ENCODE results near the gene NAPEPLD.
"Not testable (repeated sequence)": the region's sequence is repeated elsewhere in the genome, so short reads cannot be mapped to it uniquely, and the experiment has no call there.

The NAPEPLD gene

GRCh38 chr7:103106005-103106702 lies 42.7 kb downstream of the NAPEPLD start:
- DNase-seq, result no peak

GRCh38 chr7:103101543-103101942 lies 47.4 kb downstream of the NAPEPLD start:
- DNase-seq, result no peak

DNA sequence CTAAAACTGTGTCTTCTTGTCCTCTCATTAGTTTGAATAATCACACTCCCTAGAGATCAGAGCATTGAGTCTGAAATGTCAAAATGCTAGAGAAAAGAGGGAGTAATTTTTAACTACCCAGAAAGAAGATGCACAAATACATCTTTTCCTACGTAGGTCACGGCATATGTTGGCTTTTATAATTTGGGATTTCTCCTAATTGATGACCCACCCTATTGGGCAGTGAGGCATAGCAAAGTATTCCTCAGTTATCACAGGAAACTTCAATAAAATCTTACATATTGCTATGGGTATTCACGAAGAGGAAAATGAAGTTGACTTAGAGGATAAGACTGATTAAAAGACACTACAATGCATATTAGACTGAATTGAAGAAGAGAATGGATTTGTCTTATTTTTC lies 48.6 kb downstream of the NAPEPLD start:
- no peak for DNase-seq

DNA sequence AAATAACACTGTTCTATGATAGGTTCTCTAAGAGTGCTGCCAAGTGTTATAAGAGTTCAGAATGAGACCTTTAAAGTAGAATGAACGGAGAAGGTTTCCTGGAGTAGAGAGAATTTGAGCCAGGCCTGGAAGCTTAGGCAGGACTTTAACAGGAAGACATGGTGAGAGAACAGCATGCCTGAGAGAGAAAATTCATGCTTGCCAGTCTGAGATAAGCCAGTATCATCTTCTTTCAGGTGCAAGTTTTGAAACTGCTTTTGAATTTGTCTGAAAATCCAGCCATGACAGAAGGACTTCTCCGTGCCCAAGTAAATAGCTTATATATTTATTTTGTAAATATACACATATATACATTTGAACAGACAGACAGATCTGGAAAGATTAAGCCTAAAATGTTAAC lies 51.9 kb downstream of the NAPEPLD start:
- no peak for DNase-seq

- DNase-seq, result not testable (repeated sequence)
Measured at GRCh38 chr7:103095558-103095957, 53.3 kb downstream of the NAPEPLD start.

DNA sequence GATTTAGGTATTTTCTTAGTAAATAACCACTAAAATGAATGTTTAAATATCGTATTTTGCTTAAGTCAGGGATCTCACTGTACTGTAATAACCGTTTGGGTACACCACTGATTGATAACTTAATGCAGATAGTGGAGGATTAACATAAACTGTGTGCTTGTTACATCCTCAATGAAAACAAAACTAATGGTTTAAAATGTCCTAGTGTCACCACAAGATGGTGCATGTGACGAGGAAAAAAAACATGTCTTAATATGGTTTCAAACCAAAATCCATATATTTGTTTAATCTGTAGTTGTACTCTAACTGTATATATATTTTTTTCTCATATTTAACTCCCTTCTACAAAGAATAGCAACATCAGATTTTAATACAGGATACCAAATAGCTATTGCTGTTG lies 54.8 kb downstream of the NAPEPLD start:
- no peak for DNase-seq

- DNase-seq, result no peak
Measured at GRCh38 chr7:103093429-103093828, 55.5 kb downstream of the NAPEPLD start.

DNA sequence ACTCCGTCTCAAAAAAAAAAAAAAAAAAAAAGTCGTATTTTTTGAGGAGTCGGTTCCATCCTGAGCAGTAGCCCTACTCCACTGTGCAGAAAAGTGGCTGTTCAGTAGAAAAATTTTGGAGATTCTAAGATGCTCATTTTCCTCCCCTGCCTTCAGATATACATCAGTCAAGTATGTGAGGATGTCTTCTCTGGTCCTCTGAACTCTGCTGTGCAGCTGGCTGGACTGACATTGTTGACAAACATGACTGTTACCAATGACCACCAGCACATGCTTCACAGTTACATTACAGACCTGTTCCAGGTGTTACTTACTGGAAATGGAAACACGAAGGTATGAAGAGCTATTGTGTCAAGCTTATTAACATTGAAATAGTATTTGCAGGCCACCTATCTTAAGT lies 56.6 kb downstream of the NAPEPLD start:
- DNase-seq, result not testable (repeated sequence)

DNA sequence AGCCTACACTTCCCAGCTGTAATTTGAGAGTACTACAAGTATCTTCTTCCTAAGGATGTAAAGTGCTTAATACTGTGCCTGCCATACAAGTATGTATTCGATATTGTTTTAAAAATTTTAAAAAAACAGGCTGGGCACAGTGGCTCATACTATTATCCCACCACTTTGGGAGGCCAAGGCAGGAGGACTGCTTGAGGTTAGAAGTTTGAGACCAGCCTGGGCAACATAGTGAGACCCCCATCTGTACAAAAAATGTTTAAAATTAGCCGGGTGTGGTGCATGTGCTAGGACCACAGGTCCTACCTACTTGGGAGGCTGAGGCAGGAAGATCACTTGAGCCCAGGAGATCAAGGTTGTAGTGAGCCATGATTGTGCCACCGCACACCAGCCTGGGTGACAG lies 65.7 kb downstream of the NAPEPLD start:
- no peak for DNase-seq

DNA sequence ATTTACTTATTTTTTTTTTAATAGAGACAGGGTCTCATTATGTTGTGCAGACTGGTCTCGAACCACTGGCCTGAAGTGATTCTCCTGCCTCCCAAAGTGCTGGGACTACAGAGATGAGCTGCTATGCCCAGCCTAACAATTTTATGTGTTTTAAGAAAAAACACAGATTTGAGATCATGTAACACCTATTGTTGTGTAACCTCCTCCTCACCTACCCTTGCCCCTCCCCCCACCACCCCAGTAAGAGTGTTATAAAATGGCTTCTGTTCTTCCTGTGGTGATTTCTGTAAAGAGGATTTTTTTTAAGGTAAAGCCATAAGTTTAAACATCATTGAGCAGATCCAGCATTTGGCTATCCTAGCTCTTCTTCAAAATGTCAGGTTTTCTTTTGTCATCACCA lies 66.4 kb downstream of the NAPEPLD start:
- DNase-seq, result no peak

GRCh38 chr7:103080923-103081322 lies 68.0 kb downstream of the NAPEPLD start:
- no peak for DNase-seq

- no peak for DNase-seq
Measured at GRCh38 chr7:103079836-103080235, 69.1 kb downstream of the NAPEPLD start.

DNA sequence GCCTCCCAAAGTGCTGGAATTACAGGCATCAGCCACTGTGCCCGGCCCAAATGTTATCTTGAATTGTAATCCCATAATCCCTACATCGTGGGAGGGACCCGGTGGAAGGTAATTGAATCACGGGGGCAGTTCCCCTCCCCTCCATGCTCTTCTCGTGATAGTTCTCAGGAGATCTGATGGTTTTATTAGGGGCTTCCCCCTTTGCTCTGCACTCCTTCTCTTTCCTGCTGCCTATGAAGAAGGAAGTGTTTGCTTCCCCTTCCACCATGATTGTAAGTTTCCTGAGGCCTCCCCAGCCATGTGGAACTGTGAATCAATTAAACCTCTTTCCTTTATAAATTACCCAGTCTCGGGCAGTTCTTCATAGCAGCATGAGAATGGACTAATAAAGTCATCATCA lies 70.7 kb downstream of the NAPEPLD start:
- not testable (repeated sequence) for DNase-seq

GRCh38 chr7:103077318-103077717 lies 71.6 kb downstream of the NAPEPLD start:
- DNase-seq, result no peak

- no peak for DNase-seq
Measured at GRCh38 chr7:103076764-103077163, 72.1 kb downstream of the NAPEPLD start.

- peak; percentile 88 for DNase-seq
Measured at GRCh38 chr7:103075337-103075918, 73.5 kb downstream of the NAPEPLD start.

DNA sequence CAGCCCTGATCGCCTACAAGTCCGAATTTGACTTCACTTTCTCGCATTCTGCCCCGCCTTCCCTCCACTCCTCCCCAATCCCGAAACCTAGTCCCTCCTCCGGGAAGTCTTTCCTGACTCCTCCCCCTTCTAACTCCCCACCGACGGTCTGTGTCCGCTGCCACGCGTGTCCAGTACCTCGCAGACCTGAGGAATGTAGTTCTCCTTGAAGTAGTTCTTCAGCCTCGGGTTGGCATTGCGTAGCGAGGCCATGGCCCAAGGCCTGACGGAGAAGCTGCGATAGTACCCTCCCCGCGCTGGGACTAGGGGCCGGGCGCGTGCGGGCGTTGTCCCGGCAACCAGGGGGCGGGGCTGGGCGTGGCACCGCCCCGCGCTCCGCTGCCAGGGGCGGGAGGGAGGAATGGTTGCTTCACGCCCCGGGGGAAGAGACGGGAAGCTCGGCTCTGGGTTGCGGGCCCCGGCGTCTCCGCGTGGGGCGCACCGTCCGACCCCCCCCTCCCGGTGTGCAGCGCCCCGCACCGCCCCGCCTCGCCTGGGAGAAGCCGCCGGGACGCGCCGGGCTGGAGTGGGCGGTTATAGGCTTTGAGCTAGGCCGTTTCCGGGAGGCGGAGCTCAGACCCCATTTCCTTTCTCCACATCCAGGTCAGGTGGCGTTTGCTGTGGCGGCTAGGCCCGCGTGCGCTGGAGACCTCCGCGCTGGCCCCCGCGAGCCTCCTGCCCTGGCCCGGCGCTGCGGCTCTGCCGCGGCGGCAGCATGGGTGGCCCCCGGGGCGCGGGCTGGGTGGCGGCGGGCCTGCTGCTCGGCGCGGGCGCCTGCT lies 74.2 kb downstream of the NAPEPLD start, which contains the start of the genes ARMC10 and FBXL13:
ARMC10 (plus strand) TSS at position 622 of the 818 bp plus-strand sequence; CDS start at position 755, 133 bp downstream.
FBXL13 (minus strand) TSS at position 278 of the 818 bp plus-strand sequence.
- peak; percentile 90 for DNase-seq

DNA sequence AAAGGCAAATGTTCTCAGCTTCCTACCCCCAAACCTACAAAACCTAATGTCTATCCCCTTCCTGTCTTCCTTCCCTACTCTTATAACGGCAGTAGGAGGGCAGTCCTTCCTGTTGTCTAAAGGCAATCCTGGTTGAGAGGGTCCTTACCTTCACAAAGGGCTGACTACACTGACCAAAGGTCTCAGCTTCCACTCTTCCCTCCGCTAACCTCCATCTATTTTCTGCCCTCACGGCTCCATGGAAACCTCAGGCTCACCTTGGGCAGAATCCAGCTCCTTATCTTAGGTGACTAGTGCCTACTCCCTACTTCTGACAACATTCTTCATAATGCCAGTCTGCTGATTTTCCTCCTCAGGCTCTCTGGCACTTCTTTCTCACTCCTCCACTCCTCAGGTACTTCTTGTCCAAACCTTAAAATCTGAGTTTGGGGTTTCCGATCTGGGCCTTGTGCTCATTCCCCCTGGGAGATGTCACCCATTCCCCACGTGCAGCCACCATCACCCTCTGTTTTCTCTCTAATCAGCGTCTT lies 74.8 kb downstream of the NAPEPLD start:
- DNase-seq, result no peak

DNA sequence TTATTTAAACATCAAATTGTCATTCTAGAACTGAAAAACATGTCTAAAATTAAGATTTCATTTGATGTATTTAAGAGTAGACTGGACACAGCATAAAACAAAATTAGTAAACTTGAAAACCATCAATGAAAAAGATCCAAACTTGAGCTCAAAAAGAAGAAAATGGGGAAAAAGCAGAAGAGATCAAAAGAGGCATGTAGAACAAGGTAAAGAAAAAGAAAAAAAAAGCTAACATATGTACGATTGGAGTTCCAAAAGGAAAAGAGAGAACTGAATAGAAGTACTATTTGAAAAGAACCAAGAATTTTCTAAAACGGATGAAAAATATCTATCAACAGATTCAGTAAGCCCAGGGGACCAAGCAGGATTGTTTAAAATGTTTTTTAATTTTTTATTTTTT lies 77.9 kb downstream of the NAPEPLD start:
- no peak for DNase-seq

GRCh38 chr7:103068414-103069403 lies 80.2 kb downstream of the NAPEPLD start:
- DNase-seq, result no peak

DNA sequence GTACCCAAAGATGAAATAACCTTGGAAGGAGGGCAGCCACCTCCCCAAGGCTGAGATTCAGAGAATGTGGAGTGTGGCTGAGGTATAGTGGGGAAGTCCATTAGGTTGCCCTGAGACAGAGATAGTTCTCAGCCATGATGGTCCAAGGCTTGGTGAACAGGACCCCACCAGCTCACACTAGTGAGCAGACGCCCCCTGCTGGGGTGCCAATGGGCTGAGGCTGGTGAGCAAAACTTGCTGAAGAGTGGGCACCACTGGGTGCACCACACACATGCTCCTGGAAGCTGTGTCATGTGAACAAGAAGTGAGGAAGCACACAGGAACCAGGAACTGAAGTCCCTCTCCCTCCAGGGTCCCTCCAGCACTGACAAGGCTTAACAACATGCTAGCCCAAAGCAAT lies 83.2 kb downstream of the NAPEPLD start:
- DNase-seq, result peak; percentile 44

GRCh38 chr7:103063895-103064294 lies 85.0 kb downstream of the NAPEPLD start:
- DNase-seq, result no peak
